Endothelial cell of umbilical vein (primary cell): ENCODE measurements around the gene PIN1. TPM values are rescaled to one million over a fixed set of nuclear protein-coding genes. Genes with fewer than 3 reads are reported as not detected.

ENCODE experiments used
- BruUV-seq: library from RNA; stranded (reverse); fragments of 400-500 nt; replicated peaks from 2 replicates; lab custom pipeline; 2021; lab: Mats Ljungman, UMichigan
- CTCF ChIA-PET: fragments of 300-600, 350-600 bp; sonication (Branson Sonifier 250); formaldehyde crosslinking; loops from one replicate; lab custom pipeline; 2021; ENCODE audit warnings: antibody characterized with exemption, inconsistent platforms; lab: Charles Lee
- POLR2A ChIA-PET: fragments of 300-600, 350-600 bp; sonication (Branson Sonifier 250); formaldehyde crosslinking; loops from one replicate; lab custom pipeline; 2021; ENCODE audit warnings: antibody characterized with exemption, inconsistent platforms; lab: Charles Lee
- DNase-seq: peaks from one replicate; pipeline ENCODE4 v3.0.0-alpha.2; 2011; ENCODE audit warnings: low read depth, low spot score
- FAIRE-seq: peaks from 2 replicates; lab custom pipeline; 2011; peaks lifted over from hg19 to GRCh38; lab: Jason Lieb, UNC
- H2AFZ ChIP-seq: 2 replicates; pipeline ENCODE4 v1.6.0; 2012; ENCODE audit warnings: low read depth, low read length, control low read depth, inconsistent platforms
- H3K27ac ChIP-seq: 2 replicates; pipeline ENCODE4 v1.5.1; 2011; ENCODE audit warnings: low read depth, mild to moderate bottlenecking, control low read depth, low read length, moderate library complexity; ENCODE audit not compliant: insufficient read depth
- H3K27me3 ChIP-seq, 2 experiments: 2 replicates each; pipeline versions ENCODE4 v1.6.0 to v1.6.1; 2011; ENCODE audit warnings: low read length in 2 of 2, mixed read lengths in 1 of 2; ENCODE audit not compliant: control insufficient read depth in 2 of 2, insufficient read depth in 2 of 2
- H3K36me3 ChIP-seq, 2 experiments: 2 replicates in 1 of 2; 3 replicates in 1 of 2; pipeline ENCODE4 v1.5.1; 2011; ENCODE audit warnings: low read length in 2 of 2, mild to moderate bottlenecking in 1 of 2, moderate library complexity in 1 of 2; ENCODE audit not compliant: control insufficient read depth in 2 of 2, insufficient read depth in 2 of 2; ENCODE audit errors: extremely low read depth in 1 of 2
- H3K4me1 ChIP-seq: 3 replicates; pipeline ENCODE4 v1.5.1; 2011; ENCODE audit warnings: mild to moderate bottlenecking, low read length; ENCODE audit not compliant: control insufficient read depth, insufficient read depth; ENCODE audit errors: extremely low read depth
- H3K4me2 ChIP-seq: 2 replicates; pipeline ENCODE4 v1.6.1; 2011; ENCODE audit warnings: low read length, control low read depth, mixed read lengths; ENCODE audit not compliant: insufficient read depth
- H3K4me3 ChIP-seq, 3 experiments: fragments of 200-600 bp in 1 of 3; sonication (generic), shearing (Covaris generic) in 1 of 3; replicated peaks in 1 of 3; 2 replicates each; pipeline ENCODE4 v1.5.1; 2011 to 2016; ENCODE audit warnings: control low read depth in 3 of 3, low read length in 3 of 3, mild to moderate bottlenecking in 2 of 3, inconsistent platforms in 1 of 3, low read depth in 1 of 3, moderate library complexity in 1 of 3; ENCODE audit not compliant: insufficient read depth in 1 of 3
- H3K79me2 ChIP-seq: 2 replicates; pipeline ENCODE4 v1.6.0; 2012; ENCODE audit warnings: low read length, inconsistent platforms; ENCODE audit not compliant: control insufficient read depth, insufficient read depth
- H3K9ac ChIP-seq: replicated peaks from 2 replicates; pipeline ENCODE3; 2011; ENCODE audit warnings: low read length, control low read depth; ENCODE audit not compliant: insufficient read depth; ENCODE audit errors: extremely low read depth
- H3K9me1 ChIP-seq: replicated peaks from 3 replicates; pipeline ENCODE4 v1.6.0; 2011; ENCODE audit warnings: mild to moderate bottlenecking, low read length; ENCODE audit not compliant: control insufficient read depth, insufficient read depth; ENCODE audit errors: extremely low read depth
- H3K9me3 ChIP-seq: replicated peaks from 2 replicates; pipeline ENCODE4 v1.5.1; 2012; ENCODE audit warnings: low read length, inconsistent platforms; ENCODE audit not compliant: control insufficient read depth, insufficient read depth
- H4K20me1 ChIP-seq: replicated peaks from 2 replicates; pipeline ENCODE3; 2011; ENCODE audit warnings: mild to moderate bottlenecking, low read length; ENCODE audit not compliant: control insufficient read depth, insufficient read depth; ENCODE audit errors: extremely low read depth
- FOS ChIP-seq: IDR thresholded peaks from 2 replicates; pipeline ENCODE4 v1.6.1; 2011; ENCODE audit warnings: mild to moderate bottlenecking, low read length, moderate library complexity, borderline replicate concordance; ENCODE audit not compliant: insufficient read depth
- GATA2 ChIP-seq: IDR thresholded peaks from 2 replicates; pipeline ENCODE4 v1.7.0; 2011; ENCODE audit warnings: low read depth, mild to moderate bottlenecking, moderate library complexity, mixed read lengths, low read length; ENCODE audit not compliant: insufficient read length, insufficient read depth
- MYC ChIP-seq: IDR thresholded peaks from one replicate; pipeline ENCODE4 v1.6.1; 2011; ENCODE audit warnings: mild to moderate bottlenecking, low read depth, low read length
- dilution Hi-C: fragments of 300-500 bp; cut with MboI; formaldehyde crosslinking; loops from one replicate; pipeline ENCODE4 v1.15.0; 2019; ENCODE audit warnings: low sequenced_read_pairs; ENCODE audit not compliant: extremely low pct_ligation_motif_present
- intact Hi-C: fragments of 100-400 bp; cut with micrococcal nuclease; formaldehyde crosslinking; loops from one replicate; pipeline ENCODE4 v1.10.0; 2022
- polyA plus RNA-seq, 4 experiments: library from polyadenylated mRNA; depleted of rRNA in 3 of 4; stranded (reverse) in 3 of 4; unstranded in 1 of 4; fragments of >200 nt; gene quantifications; 2 replicates each; pipeline versions ENCODE4 v1.2.1 to v1.2.3, GENCODE V29; 2011 to 2012; ENCODE audit warnings: missing spikeins in 1 of 4
- total RNA-seq: library from RNA; stranded (reverse); gene quantifications from 2 replicates; pipeline ENCODE4 v1.2.3, GENCODE V29; 2021

Gene PIN1
- total and polyA plus RNA-seq, 2 donors (not counting 3 experiments of a cell fraction or from before 2014, with no cell fraction given), result 97.4 to 115 TPM

GRCh38 chr19:9861503-9861902 is 26.4 kb downstream of the PIN1 start:
- no peak overlapping the region for H3K9ac ChIP-seq
- dilution Hi-C loops, result no loop called here
- no peaks in the 10 kb centered on the region for H3K36me3 ChIP-seq
- no peaks in the 10 kb centered on the region for H3K79me2 ChIP-seq
- POLR2A ChIA-PET, result no interaction called here
- no peak overlapping the region for H3K4me3 ChIP-seq
- CTCF ChIA-PET, result no interaction called here
- no peak overlapping the region for H3K4me2 ChIP-seq
- intact Hi-C loops, result no loop called here
- DNase-seq (no peak), FAIRE-seq (no peak)
- no TSS peak for BruUV-seq
- H3K27ac ChIP-seq, result no peak overlapping the region
- TF ChIP-seq MYC, result no peak
- no peak for TF ChIP-seq GATA2
- H3K9me3 ChIP-seq, result no peaks in the 10 kb centered on the region
- no peaks in the 10 kb centered on the region for H4K20me1 ChIP-seq
- no peak overlapping the region for H2AFZ ChIP-seq
- peaks cover 5% of the 10 kb centered on the region for H3K4me1 ChIP-seq
- no peaks in the 10 kb centered on the region for H3K27me3 ChIP-seq
- H3K9me1 ChIP-seq, result no peaks in the 10 kb centered on the region

DNA sequence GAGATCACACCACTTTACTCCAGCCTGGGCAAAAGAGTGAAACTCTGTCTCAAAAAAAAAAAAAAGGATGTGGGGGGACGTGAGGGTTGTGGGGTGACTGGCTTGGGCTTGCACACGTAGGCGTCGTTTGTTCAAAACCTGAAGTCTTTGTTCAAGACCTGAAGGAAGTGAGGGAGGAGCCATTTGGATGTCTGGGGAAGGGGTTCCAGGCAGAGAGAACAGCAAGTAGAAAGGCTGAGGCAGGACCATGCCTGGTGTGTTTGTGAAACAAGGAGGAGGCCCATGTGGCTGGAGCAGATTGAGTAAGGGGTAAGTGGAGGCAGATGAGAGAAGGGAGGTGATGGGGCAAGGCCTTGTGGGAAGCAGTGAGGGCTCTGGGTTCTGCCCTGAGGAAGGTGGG is 27.8 kb downstream of the PIN1 start:
- CTCF ChIA-PET, result no interaction called here
- no peak overlapping the region for H3K4me2 ChIP-seq
- DNase-seq (no peak), FAIRE-seq (no peak)
- no peak overlapping the region for H3K9ac ChIP-seq
- intact Hi-C loops, result no loop called here
- TF ChIP-seq FOS, result no peak
- no peaks in the 10 kb centered on the region for H4K20me1 ChIP-seq
- no peak overlapping the region for H3K4me3 ChIP-seq
- dilution Hi-C loops, result no loop called here
- no peak overlapping the region for H2AFZ ChIP-seq
- peaks cover 5% of the 10 kb centered on the region for H3K4me1 ChIP-seq
- H3K79me2 ChIP-seq, result no peaks in the 10 kb centered on the region
- no peaks in the 10 kb centered on the region for H3K9me3 ChIP-seq
- no peaks in the 10 kb centered on the region for H3K9me1 ChIP-seq
- no peaks in the 10 kb centered on the region for H3K27me3 ChIP-seq
- BruUV-seq, result no TSS peak
- no peaks in the 10 kb centered on the region for H3K36me3 ChIP-seq
- no peak overlapping the region for H3K27ac ChIP-seq
- POLR2A ChIA-PET, result no interaction called here
